ENCODE measurements around the gene HLTF.
"Not testable (repeated sequence)": the region's sequence is repeated elsewhere in the genome, so short reads cannot be mapped to it uniquely, and the experiment has no call there.

HLTF gene

GRCh38 chr3:149086232-149086988 is at the start of gene HLTF:
TSS of gene HLTF (minus strand) at chr3:149086533. CDS start at chr3:149086336, 197 bp downstream.
- DNase-seq (ENCODE audit: low read depth), result peak; percentile 86

- DNase-seq (ENCODE audit: low read depth), result no peak
Measured at GRCh38 chr3:149134575-149134974, 48.2 kb upstream of the HLTF start.

- no peak for DNase-seq (ENCODE audit: low read depth)
Measured at GRCh38 chr3:149131589-149131988, 45.3 kb upstream of the HLTF start.

GRCh38 chr3:149129326-149130205 is 43.2 kb upstream of the HLTF start, which contains the start of gene HPS3:
TSS of gene HPS3 (plus strand) at chr3:149129638. CDS start at chr3:149129724, 86 bp downstream.
- peak; percentile 72 for DNase-seq (ENCODE audit: low read depth)

- DNase-seq (ENCODE audit: low read depth), result no peak
Measured at GRCh38 chr3:149128821-149129220, 42.5 kb upstream of the HLTF start.

GRCh38 chr3:149122721-149123578 is 36.6 kb upstream of the HLTF start:
- no peak for DNase-seq (ENCODE audit: low read depth)

- no peak for DNase-seq (ENCODE audit: low read depth)
Measured at GRCh38 chr3:149120051-149120972, 34.0 kb upstream of the HLTF start.

- no peak for DNase-seq (ENCODE audit: low read depth)
Measured at GRCh38 chr3:149119466-149119865, 33.1 kb upstream of the HLTF start.

GRCh38 chr3:149118724-149119123 is 32.4 kb upstream of the HLTF start:
- DNase-seq (ENCODE audit: low read depth), result no peak

GRCh38 chr3:149115114-149115513 is 28.8 kb upstream of the HLTF start:
- DNase-seq (ENCODE audit: low read depth), result no peak

- no peak for DNase-seq (ENCODE audit: low read depth)
Measured at GRCh38 chr3:149114458-149114857, 28.1 kb upstream of the HLTF start.

GRCh38 chr3:149104484-149104883 is 18.2 kb upstream of the HLTF start:
- DNase-seq (ENCODE audit: low read depth), result no peak

GRCh38 chr3:149101641-149102040 is 15.3 kb upstream of the HLTF start:
- DNase-seq (ENCODE audit: low read depth), result no peak

GRCh38 chr3:149101154-149101553 is 14.8 kb upstream of the HLTF start:
- DNase-seq (ENCODE audit: low read depth), result no peak

GRCh38 chr3:149097987-149098386 is 11.7 kb upstream of the HLTF start:
- not testable (repeated sequence) for DNase-seq (ENCODE audit: low read depth)

- DNase-seq (ENCODE audit: low read depth), result no peak
Measured at GRCh38 chr3:149095487-149095886, 9.2 kb upstream of the HLTF start.

- DNase-seq (ENCODE audit: low read depth), result no peak
Measured at GRCh38 chr3:149091983-149092382, 5.7 kb upstream of the HLTF start.

GRCh38 chr3:149090907-149091306 is 4.6 kb upstream of the HLTF start:
- no peak for DNase-seq (ENCODE audit: low read depth)

GRCh38 chr3:149090461-149090860 is 4.1 kb upstream of the HLTF start:
- no peak for DNase-seq (ENCODE audit: low read depth)

- DNase-seq (ENCODE audit: low read depth), result no peak
Measured at GRCh38 chr3:149089395-149089794, 3.1 kb upstream of the HLTF start.

GRCh38 chr3:149087208-149087607 is 875 bp upstream of the HLTF start:
- no peak for DNase-seq (ENCODE audit: low read depth)
